HG03135 (cell line): Measurements from ENCODE around the gene PSMB5.
"Not testable (repeated sequence)": the region's sequence is repeated elsewhere in the genome, so short reads cannot be mapped to it uniquely, and the experiment has no call there.

Source experiments
- ATAC-seq: cut with Tn5 transposase; IDR thresholded peaks from one replicate; pipeline ENCODE4 v1.9.1; 2021; ENCODE audit warnings: mild to moderate bottlenecking, moderate library complexity; ENCODE audit not compliant: unreplicated experiment

Gene PSMB5

DNA sequence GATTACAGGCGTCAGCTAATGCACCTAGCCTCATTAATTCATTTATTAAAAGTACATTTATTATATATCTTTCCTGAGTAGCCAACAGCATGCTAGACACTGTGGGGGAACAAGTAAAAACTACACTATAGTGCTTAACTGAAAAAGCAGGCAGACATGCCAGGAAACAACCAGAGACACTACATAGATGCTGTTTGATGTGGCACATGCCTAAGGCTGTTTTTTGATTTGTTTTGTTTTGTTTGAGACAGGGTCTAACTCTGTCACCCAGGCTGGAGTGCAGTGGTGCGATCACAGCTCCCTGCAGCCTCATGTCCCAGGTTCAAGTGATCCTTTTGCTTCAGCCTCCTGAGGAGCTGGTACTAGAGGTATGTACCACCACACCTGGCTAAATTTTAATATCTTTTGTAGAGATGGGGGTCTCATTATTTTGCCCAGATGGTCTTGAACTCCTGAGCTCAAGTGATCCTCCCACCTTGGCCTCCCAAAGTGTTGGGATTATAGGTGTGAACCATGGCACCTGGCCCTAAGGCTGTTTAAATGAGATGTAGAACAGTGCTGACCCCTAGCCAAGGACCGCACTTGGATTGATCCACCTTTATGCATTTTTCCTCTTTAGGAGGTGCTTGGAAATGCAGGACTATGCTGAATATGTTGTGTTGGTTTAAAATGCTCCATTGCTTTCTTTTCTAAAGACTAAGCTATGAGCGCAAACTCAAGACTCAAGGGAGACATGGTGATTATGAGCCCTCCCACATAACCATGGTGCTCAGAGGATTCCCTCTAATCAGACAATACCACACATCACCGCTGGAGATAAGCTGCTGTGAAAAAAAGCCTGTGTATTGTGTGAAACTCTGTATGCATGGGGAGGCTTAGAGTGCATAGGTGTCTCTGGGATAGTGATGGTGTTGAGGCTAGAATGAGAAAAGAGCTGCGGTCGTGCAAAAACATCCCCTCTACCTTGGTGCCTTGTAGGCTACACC lies 14.3 kb downstream of the PSMB5 start:
- no peak for ATAC-seq

DNA sequence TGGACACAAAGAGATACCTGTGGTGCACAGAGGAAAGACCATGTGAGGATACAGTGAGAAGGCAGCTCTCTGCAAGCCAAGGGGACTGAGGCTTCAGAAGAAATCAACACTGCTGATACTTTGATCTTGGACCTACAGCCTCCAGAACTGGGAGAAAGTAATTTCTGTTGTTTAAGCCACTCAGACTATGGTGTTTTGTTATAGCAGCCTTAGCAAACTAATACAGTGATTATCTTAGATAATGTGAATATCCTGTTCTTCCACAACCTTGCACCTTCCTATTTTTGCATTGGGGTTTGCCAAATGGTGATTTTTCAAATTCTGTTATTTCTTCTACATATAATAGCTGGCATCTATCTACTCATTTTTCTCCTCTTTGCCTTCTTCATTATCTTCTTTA lies 16.6 kb downstream of the PSMB5 start:
- ATAC-seq = no peak

DNA sequence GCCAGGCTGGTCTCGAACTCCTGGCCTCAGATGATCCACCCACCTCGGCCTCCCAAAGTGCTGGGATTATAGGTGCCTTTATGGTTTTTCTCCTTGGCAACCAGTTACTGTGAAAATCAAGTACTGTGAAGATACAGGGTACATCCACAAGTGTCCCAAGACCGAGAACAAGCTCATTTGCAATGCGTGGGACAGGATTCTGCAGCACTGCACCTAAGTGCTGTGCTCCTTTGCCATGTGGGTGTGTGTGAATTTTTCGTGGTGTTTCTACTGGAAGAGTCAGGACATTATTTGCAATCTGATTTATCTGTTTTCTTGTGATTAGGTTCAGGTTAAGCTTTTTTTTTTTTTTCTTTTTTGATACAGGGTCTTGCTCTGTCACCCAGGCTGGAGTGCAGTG lies 17.6 kb downstream of the PSMB5 start:
- no peak for ATAC-seq

DNA sequence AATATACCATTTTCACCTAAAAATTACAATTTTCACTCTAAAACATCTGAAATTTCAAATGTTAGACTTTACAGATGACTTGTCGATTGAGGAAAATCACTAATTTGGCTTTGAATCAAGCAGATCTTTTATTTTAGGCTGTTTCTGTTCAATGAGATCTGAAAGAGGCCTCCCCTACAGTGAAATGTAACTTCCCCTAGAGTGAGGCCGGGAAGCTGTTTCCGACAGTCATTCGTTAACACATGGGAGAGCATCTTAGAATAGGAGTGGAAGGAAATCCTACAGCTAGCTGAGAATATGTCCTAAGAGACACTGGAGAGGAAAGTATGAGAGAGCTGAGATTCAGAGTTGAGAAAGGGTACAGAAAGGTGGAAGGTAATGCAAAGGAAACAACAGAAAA lies 19.1 kb downstream of the PSMB5 start:
- ATAC-seq = no peak

DNA sequence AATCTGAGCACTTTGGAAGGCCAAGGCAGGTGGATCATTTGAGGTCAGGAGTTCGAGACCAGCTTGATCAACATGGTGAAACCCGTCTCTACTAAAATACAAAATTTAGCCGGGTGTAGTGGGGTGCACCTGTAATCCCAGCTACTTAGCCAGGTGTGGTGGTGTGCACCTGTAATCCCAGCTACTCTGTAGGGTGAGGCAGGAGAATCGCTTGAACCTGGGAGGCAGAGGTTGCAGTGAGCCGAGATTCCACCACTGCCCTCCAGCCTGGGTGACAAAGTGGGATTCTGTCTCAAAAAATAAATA lies 21.0 kb downstream of the PSMB5 start:
- not testable (repeated sequence) for ATAC-seq

DNA sequence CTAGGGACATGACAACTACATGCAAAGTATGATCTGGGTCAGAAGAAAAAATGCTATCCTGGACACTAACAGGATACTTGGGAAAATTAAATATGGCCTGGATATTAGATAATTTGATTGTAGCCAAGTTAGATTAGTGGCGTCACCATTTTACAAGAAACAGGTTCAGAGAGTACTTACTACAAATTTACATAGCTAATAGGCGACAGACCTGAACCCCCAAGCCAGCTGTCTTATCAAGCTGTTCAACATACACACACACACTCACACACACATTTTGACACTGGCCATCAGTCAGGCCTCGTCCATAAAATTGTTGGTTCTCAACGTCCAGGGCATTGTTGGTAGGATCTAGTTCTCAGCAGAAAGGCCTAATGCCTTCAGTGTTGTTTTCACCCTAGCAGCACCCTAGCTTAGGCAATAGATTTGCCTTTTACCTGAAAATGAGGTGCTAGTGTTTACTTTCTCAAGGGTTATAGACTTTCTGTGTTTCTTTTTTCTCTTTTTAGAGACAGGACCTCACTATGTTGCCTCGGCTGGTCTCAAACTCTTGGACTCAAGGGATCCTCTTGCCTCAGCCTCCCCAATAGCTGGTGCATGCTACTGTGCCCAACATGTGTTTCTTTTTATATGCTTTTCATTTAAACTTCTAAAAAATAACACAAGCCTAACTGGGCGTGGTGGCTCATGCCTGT lies 21.5 kb downstream of the PSMB5 start:
- no peak for ATAC-seq

DNA sequence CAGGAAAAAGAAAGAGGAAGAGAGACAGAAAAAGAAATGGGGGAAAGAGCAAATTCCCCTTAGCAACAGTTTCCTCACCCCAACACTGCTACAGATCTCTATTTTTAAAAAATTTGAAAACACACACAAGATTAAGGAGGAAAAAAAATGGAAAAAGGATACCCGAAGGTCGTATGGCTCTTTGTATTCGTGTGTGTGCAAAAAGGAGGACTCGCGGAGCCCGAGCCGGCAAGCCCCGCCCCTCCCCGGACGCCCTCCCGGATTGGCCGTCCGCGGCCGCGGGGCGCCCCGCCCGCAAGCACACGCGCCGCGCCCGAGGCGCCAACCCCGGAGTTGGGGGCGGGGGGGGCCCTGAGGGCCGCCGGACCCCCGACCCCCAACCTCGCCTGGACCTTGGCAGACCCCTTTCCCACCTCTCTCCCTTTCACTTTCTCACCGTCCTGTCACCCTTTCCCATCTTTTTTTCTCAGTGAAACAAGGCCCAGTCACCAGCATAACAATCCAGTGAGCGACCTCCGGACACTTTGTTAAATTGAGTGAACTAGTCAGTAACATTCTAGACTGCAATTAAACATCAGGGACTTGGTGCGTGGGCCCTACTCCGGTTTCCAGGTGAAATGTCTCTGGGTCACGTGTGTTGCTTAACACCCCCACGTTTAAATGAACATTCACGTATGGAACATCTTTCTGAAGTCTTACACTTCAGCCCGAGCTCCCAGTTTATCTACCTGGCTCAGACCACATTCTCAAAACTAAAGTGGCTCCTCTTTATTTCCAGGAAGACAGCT lies 24.6 kb downstream of the PSMB5 start, which contains the start of gene C14orf93:
Gene C14orf93, minus strand, starts transcription at position 205 of the 788 bp plus-strand sequence. CDS start 11,120 bp downstream, outside the sequence.
- ATAC-seq = no peak

DNA sequence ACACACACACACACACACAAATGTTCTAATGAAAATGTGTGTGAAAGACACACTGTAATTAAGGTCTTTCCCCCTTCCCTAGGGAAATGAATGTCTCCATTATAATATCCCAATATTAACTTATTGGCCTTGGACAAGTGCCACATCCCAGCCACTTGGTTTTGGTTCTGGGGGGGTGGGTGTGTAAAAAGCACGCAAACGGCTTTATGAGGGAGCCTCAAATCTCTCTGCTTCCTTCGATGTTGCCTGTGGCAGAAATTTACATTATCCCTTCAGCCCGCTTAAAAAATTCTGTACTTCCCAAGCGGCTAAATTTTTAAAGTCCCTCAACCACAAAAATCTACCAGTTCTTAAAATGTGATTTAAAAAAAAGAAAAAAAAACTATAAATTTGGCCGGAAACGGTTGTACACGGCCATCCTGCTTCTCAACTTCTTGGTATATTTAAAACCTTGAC lies 25.2 kb downstream of the PSMB5 start:
- ATAC-seq = no peak

DNA sequence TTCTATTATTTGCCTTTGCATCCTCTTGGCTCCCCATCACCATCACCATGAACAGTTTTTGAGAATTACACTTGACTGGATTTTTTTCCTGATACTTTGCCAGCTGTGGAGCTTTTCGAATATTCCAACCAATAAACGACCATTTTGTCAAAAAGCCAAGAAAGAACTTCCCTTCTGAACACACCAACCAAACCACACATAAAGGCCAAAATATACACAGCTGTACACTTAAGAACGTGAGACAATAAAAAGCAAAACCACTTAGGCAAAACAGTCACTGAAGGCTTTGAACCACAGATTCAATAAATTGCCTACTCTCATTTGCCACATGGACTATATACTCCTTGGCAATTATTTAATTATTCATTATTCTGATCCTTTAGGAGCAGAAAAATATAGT lies 25.9 kb downstream of the PSMB5 start:
- ATAC-seq = no peak

DNA sequence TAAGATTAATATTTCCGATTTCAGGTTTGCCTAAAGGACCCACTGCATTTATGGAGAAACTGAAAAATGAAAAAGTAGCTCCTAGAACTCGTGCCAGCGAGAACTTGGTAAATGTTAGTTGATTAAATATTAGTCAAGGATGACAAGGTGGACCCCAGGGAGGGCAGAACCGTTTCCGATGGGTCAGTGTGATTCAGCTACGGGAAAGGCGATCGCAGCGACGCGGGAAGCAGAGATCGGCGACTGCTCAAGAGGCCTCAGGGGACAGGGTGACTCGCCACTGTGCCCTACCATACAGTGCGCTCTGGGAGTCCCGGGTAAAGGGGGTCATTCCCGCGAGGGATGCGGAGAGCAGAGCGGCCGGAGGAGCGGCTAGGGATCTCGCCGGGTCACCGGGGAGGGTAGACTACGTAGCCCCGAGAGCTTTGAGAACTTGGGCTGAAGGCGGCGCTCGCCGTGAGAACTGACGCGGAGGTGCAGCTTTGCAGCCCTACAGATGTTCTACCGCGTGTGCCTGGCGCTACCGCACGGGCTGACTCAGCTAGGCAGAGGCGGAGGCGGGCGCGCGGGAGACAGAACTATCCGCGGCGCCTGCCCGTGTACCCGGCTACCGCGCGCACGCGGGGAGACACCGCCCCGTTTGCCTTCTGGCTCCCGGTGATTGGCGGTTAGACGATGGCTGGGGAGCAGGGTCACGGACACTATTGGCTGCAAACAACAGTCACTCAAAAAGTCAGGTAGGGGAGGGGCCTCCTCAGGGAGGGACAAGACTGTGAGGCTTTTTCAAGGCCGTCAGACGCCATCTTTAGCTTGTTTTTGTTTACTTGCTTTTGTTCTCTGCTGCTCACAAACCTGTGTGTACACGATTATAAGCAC lies 27.9 kb downstream of the PSMB5 start:
- ATAC-seq = peak; percentile 95

DNA sequence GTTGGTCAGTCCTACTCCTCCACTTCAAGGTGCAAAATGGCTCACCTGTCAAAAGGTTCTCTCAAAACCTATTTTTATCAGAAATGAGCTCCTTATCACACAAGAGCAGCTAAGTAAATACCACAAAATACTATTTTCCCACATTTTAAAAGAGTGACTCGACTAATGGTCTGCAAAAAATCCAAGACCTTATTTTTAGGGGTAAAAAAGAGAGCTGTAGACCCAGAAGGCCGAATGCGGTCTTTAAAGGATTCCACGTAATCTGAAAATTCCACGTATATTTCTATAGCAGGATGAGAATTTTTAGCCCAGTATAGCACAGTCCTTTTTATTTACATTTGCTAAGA lies 28.5 kb downstream of the PSMB5 start:
- ATAC-seq = no peak

DNA sequence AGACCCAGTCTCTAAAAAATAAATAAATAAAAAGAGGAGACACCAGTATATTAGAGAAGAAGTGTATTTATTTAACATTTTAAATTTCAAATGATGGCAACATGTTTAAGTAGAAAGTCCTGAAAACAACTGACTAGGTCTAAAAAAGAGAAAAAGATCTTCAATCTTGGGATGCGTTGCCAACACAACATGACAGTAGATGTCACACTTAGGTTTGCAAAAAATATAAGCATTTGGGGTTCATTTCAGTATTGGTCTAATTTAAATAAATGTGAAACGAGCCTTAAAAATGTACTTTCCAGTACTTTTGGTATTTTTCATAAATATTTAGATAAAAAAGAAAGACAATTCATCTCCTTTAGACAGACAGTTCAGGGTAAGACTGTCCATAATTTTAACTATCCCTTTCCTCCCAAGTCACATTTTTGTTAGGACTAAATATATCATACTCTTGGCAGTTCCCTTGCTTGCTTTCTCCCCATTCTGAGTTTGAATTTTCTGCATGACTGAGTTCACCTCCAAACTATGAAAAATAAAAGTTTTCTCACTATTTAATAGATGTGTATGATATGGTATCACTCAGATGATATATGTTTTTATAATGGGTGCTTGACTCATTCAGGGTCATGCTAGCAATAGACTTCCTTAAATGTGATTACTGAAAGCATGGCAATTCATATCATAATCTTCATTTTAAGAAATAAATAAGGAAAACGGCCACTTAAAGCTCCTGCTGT lies 29.1 kb downstream of the PSMB5 start:
- ATAC-seq = no peak

DNA sequence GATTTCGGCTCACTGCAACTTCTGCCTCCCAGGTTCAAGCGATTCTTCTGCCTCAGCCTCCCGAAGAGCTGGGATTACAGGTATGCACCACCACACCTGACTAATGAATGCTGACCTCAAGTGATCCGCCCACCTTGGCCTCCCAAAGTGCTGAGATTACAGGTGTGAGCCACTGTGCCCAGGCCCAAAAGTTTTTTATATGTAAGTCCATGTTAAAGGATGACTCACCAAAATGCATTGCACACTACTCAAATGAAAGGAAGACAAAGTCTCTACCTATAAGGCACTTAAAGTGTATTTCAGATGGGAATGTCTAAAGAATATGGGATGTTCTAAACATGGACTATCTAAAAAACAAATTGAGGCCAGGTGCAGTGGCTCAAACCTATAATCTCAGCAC lies 30.4 kb downstream of the PSMB5 start:
- not testable (repeated sequence) for ATAC-seq

DNA sequence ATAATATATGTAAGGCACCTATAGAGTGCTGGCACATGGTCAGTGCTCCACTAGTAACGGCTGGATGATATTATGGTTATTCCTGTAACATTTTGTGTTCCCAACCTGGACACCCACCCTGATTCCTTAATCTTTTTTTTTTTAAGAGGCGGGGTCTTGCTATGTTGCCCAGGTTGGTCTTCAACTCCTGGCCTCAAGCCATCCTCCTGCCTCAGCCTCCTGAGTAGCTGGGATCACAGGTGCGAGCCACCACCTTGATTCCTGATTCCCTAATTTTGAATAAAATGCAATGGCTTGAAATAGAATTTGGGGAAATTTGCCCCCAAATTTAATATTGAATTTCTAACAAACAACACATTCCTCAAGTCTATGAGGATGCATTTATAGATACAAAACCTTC lies 32.1 kb downstream of the PSMB5 start:
- ATAC-seq = no peak

DNA sequence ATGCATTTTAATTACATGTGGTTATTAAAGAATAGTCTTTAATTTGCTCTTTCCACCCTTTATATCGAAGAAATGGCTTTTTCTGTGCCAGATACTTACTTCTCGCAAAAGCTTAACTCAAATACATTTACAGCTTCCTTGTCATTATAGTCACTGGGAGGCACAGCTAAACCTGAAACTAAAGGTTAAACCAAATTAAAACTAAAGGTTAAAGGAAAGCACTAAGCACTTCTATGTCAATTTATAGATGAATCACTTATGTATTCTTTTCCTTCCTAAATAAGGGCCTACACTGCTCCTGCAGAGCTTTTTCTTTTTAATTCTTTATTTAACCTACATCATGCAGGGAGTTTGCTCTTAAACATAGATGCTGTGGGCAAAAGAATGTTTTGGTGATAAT lies 33.8 kb downstream of the PSMB5 start:
- ATAC-seq = no peak

DNA sequence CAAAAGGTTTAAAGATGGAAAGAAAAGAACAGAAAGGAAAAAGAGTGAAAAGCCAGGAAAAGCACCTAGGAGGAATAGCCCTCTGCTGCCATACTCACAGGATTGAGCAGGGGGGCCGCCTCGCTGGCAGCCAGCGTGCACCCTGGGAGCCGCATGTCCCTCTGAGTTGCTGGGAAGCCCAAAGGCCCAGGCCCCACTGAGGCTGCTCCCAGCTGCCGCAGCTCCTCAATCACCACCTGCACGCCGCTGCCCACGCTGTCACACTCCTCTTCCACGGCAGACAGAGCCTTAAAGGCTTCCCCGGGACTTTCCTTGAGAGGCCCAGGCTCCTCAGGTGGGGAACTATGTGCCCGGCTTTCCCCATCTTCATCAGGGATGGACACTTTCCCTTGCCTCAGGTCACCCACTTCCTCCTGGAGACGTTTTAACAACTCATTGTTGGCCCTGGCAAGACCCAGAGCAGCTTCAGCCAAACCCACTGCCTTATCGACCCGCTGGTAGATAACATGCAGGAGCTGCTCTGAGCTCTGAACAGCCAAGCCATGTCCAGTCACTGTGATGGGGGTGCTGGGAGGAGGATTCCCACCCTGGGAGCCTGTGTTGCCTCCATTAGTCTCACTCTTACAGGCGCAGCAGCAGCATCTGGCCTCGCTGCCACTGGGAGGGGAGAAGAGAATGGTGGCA lies 36.2 kb downstream of the PSMB5 start:
- ATAC-seq = no peak

DNA sequence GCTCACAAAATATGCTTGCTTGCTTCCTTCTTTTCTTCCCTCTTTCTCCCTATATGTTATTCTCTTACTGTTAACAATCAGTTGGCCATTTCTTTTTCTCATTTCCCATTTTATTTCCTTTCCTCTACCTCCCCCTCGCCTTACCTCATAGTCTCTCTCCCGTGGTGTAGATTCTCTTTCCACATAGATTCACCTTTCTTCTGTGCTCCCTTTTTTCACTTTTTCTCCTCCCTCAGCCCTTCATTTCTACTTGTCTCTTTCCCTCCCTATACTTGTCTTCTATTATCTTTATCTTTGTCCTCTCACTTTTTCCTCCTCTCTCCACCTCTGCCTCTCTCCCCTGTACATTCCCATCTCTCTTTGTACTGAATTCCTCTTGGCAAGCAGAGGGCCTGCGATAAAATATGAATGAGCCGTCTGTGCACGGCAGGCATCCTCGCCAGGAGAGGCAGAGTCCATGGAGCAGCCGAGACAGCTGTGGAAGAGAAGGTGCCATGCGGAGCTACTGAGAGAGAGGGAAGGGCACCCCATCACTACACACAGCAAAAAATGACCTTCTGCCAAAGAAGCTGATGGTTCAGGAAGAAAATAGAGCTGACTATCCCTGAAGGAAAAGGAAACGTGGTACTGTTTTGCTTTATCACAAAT lies 36.9 kb downstream of the PSMB5 start:
- ATAC-seq = no peak

DNA sequence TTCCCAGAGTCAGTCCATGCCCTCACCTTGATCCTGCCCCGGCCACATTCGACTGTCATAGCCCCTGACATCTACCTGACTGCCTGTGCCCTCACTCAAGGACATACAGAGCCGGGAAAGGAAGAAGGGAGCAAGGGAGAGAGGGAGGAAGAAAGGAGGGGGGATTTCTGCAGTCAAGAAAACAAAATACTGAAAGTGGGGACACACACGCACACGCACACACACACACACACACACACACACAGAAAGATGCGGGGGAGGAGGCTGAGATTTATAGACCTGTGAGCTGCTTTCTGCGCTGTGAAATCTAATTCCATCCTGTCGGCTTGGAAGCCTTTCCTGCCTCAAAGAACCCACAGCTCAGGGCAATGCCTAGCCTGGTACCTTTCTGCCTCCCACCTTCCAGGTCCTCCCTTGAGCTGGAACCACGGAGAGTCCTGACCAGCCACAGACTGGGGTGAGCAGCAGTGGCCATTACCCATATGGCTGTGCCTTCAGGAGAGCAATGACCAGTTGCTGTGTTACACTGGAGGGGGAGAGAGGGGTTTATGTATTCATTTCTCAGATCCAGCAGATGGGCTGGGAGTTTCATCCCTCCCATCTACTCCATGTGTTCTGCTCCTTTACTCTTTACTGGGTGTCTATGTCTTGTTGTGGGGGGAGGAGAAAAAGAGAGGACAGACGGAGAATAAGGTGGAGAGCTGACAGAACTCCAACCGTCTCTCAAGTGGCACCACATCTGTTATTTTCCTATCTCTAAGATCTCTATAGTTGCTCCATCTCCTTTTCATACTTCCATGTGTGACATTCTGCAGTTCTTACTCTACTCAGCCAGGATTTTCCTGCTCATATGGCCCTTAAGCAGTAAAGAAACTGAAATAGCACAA lies 37.7 kb downstream of the PSMB5 start:
- ATAC-seq = no peak
